Dendritic cell treated with granulocyte-macrophage colony-stimulating factor and Interleukin-4, amounts not matched to agents 40 ng/mL and 50 ng/mL, for 4 days (primary cell): ENCODE measurements around the gene MRPL50.
A peak's percentile ranks its signal among the peaks of the same experiment; 100 is the strongest.

Experiments
- H3K27ac Mint-ChIP-seq: one replicate; pipeline ENCODE4 v1.8.0; 2022; ENCODE audit warnings: mild to moderate bottlenecking, mixed read lengths
- H3K27me3 Mint-ChIP-seq: one replicate; pipeline ENCODE4 v1.8.0; 2022; ENCODE audit warnings: mild to moderate bottlenecking, mixed read lengths
- H3K36me3 Mint-ChIP-seq: one replicate; pipeline ENCODE4 v1.8.0; 2022; ENCODE audit warnings: low read depth, mixed read lengths
- H3K4me1 Mint-ChIP-seq: one replicate; pipeline ENCODE4 v1.8.0; 2022; ENCODE audit warnings: low read depth, mixed read lengths
- H3K4me3 Mint-ChIP-seq: one replicate; pipeline ENCODE4 v1.8.0; 2022; ENCODE audit warnings: mild to moderate bottlenecking, moderate library complexity, mixed read lengths
- H3K9me3 Mint-ChIP-seq: one replicate; pipeline ENCODE4 v1.8.0; 2022; ENCODE audit warnings: mixed read lengths
- intact Hi-C: fragments of 100-400 bp; cut with micrococcal nuclease; formaldehyde crosslinking; loops from one replicate; pipeline ENCODE4 v1.15.0; 2022

MRPL50 gene

GRCh38 chr9:101398068-101398929 is at the start of gene MRPL50, which contains the start of gene ZNF189:
Gene MRPL50, minus strand, starts transcription at chr9:101398618. Its CDS starts 26 bp downstream, at chr9:101398592.
Gene ZNF189, plus strand, starts transcription at chr9:101398851. Its CDS starts 306 bp downstream, at chr9:101399157.
- Mint-ChIP-seq H3K9me3 (peaks cover 50% of the 10 kb centered on the region), H3K27me3 (no peaks in the 10 kb centered on the region), H3K4me3 (peak within 1 kb of the TSS; percentile 94), H3K27ac (peak within 1 kb of the TSS; percentile 95), H3K4me1 (peaks cover 52% of the 10 kb centered on the region), H3K36me3 (peaks cover 88% of the 10 kb centered on the region)
- intact Hi-C loops, result no loop called here

GRCh38 chr9:101446732-101447131 is 48.3 kb upstream of the MRPL50 start:
- H3K4me3 Mint-ChIP-seq, result no peak overlapping the region
- intact Hi-C loops, result no loop called here
- H3K9me3 Mint-ChIP-seq, result no peaks in the 10 kb centered on the region
- H3K27ac Mint-ChIP-seq, result no peak overlapping the region
- H3K4me1 Mint-ChIP-seq, result peaks cover 19% of the 10 kb centered on the region
- peaks cover 29% of the 10 kb centered on the region for H3K27me3 Mint-ChIP-seq
- no peaks in the 10 kb centered on the region for H3K36me3 Mint-ChIP-seq

DNA sequence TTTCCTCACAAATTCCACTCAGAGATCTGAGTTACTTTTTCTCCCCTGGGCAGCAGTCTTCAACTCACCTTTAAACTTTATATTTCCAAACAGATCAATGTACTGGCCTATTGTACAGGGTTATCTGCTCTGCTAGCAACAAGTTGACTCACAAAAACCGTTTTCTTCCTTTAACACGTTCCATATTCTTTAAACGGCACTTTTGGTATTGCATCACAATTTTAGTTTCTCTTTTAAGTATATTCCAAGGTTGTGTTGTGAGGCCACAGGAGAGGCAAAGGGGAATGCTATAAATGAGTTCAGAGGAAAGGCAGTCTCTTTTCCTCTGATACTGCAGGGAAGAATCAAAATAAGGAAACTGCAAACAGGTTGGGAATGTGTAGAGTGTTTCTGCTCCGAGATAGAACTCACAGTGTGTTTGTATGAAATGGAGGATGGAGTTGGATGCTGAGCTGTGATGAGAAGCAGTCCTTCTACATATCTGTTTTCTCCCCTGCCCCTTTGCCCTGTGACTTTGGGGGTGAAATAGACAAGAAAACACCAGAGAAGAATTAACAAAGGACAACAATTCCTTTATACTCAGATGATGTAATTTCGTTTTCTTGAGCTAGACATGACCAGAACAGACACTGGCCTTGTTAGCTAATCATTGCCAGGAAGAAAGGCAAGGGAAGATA is 47.1 kb upstream of the MRPL50 start:
- Mint-ChIP-seq H3K27ac (no peak overlapping the region), H3K4me3 (no peak overlapping the region), H3K36me3 (no peaks in the 10 kb centered on the region), H3K9me3 (no peaks in the 10 kb centered on the region), H3K27me3 (peaks cover 24% of the 10 kb centered on the region), H3K4me1 (peaks cover 19% of the 10 kb centered on the region)
- intact Hi-C loops, result no loop called here

GRCh38 chr9:101443364-101443771 is 45.0 kb upstream of the MRPL50 start:
- Mint-ChIP-seq H3K4me1 (peaks cover 6% of the 10 kb centered on the region), H3K27me3 (peaks cover 9% of the 10 kb centered on the region), H3K4me3 (no peak overlapping the region), H3K9me3 (no peaks in the 10 kb centered on the region), H3K27ac (no peak overlapping the region), H3K36me3 (no peaks in the 10 kb centered on the region)
- intact Hi-C loops, result no loop called here

DNA sequence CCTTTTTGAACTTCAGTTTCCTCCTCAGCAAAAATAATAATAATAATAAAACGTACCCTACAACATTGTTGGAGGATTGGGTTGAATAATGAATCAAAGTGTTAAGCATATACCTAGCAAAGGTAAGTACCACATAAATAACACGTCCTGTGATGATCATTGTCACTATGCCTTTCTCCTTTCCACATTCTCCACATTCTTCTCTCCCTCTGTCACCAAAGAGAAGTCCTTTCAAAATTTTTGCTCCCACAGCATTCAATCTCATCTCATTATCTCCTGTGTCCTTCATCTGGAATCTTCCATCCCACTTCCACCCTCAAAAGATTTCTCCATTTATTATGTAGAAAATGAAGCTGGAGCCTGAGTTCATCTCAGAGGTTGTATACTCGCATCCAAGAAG is 44.3 kb upstream of the MRPL50 start:
- Mint-ChIP-seq H3K36me3 (no peaks in the 10 kb centered on the region), H3K27me3 (peaks cover 8% of the 10 kb centered on the region), H3K27ac (no peak overlapping the region), H3K4me3 (no peak overlapping the region), H3K4me1 (peaks cover 5% of the 10 kb centered on the region), H3K9me3 (no peaks in the 10 kb centered on the region)
- intact Hi-C loops, result no loop called here

DNA sequence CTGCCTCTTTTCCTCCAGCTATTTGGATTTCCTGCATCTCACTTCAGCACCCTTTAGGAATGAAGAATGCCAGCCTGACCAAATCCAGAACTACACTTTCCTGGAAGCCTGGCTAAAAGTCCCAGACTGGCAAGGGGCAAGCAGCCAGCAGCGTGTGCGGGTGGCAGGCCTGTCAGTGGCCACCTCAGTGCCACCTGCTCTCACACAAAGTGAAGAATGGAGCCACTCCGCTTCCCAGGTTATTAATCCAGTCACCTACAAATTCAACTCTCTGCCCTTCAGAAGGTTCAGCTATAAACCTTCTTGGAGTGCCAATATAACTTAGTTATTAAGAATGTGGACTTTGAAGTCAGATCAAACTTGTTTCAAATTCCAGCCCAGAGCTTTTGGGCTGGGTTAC is 43.9 kb upstream of the MRPL50 start:
- Mint-ChIP-seq H3K9me3 (no peaks in the 10 kb centered on the region), H3K4me3 (no peak overlapping the region), H3K4me1 (peaks cover 5% of the 10 kb centered on the region), H3K36me3 (no peaks in the 10 kb centered on the region), H3K27me3 (peaks cover 8% of the 10 kb centered on the region), H3K27ac (no peak overlapping the region)
- intact Hi-C loops, result no loop called here

- H3K9me3 Mint-ChIP-seq, result no peaks in the 10 kb centered on the region
- no peaks in the 10 kb centered on the region for H3K36me3 Mint-ChIP-seq
- H3K27ac Mint-ChIP-seq, result no peak overlapping the region
- peaks cover 5% of the 10 kb centered on the region for H3K4me1 Mint-ChIP-seq
- peaks cover 7% of the 10 kb centered on the region for H3K27me3 Mint-ChIP-seq
- H3K4me3 Mint-ChIP-seq, result no peak overlapping the region
- intact Hi-C loops, result no loop called here
These were observed 42.4 kb upstream of the MRPL50 start for GRCh38 chr9:101440714-101441230.

DNA sequence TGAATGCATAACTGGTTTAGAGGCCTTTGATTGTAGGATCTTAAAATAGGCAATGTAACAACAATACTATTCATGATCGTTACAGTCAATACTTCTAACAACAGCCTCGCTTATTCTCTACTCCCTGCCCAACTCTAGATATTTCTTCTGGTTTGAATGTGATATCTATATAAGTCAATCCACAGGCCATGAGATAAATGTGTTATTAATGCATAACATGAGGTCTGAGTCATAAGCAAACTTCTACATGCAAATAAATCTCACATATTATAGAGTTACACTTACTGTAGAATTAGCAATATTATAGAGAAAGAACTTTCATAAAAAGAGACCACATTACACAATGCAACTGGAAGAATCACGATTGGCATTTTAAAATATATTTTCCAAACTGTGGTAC is 40.1 kb upstream of the MRPL50 start:
- peaks cover 2% of the 10 kb centered on the region for H3K27me3 Mint-ChIP-seq
- H3K9me3 Mint-ChIP-seq, result no peaks in the 10 kb centered on the region
- intact Hi-C loops, result loop anchor here (10.0 kb wide), 1 partner anchor 64 kb away; no protein-coding TSS in a partner anchor
- H3K4me1 Mint-ChIP-seq, result no peaks in the 10 kb centered on the region
- H3K4me3 Mint-ChIP-seq, result no peak overlapping the region
- H3K27ac Mint-ChIP-seq, result no peak overlapping the region
- no peaks in the 10 kb centered on the region for H3K36me3 Mint-ChIP-seq

- Mint-ChIP-seq H3K4me3 (no peak overlapping the region), H3K27me3 (peaks cover 2% of the 10 kb centered on the region), H3K9me3 (no peaks in the 10 kb centered on the region), H3K4me1 (no peaks in the 10 kb centered on the region), H3K36me3 (no peaks in the 10 kb centered on the region), H3K27ac (no peak overlapping the region)
- intact Hi-C loops, result loop anchor here (10.0 kb wide), 1 partner anchor 63 kb away; no protein-coding TSS in a partner anchor
These were observed 39.4 kb upstream of the MRPL50 start for GRCh38 chr9:101437806-101438232.

DNA sequence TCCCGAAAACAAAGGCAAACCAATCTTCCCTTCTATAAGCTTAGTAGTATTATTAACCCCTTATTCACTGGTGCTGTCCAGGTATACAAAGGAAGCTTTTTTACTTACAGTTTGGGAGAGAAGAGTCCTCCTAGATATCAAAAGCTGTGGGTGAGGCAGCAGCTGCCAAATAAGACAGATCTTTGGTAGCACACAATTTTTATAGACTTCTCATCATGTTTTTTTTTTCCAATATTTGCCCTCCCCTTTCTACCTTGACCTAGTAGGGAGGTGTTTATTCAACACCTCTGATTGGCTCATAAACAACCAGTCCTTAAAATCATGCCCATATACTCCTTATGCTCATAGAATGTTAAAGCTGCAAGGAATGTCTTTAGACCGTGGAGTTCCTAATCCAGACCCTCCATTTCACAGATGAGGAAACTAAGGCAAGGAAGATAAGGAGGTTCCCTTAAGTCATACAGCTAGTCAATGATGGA is 37.2 kb upstream of the MRPL50 start, which contains the start of gene ALDOB:
Gene ALDOB, minus strand, starts transcription at position 174 of the 479 bp plus-strand sequence. CDS start 4,887 bp downstream, outside the sequence.
- Mint-ChIP-seq H3K36me3 (no peaks in the 10 kb centered on the region), H3K4me1 (no peaks in the 10 kb centered on the region), H3K9me3 (no peaks in the 10 kb centered on the region), H3K27me3 (peaks cover 2% of the 10 kb centered on the region), H3K27ac (no peak within 1 kb of the TSS), H3K4me3 (no peak within 1 kb of the TSS)
- intact Hi-C loops, result loop anchor here (10.0 kb wide), 1 partner anchor 61 kb away; no protein-coding TSS in a partner anchor

DNA sequence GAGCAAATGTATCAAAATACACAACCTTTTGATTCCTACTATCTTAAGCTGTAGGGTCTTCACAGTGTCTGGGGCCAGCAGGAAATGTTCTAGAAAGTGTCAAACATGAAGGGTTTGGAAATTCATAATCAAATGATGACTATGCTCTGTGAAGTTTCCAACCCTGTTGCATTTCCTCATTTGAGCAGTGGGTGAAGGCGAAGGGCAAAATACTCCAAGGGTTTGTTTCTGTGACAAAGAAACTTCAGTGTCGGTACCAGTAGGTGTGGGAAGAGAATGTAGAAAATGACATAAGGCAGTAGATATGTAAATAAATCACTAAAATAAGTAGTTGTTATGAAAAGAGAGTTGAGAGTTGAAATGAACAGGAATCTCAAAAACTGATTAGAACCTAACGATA is 36.6 kb upstream of the MRPL50 start:
- Mint-ChIP-seq H3K9me3 (no peaks in the 10 kb centered on the region), H3K27me3 (peaks cover 2% of the 10 kb centered on the region), H3K27ac (no peak overlapping the region), H3K4me1 (no peaks in the 10 kb centered on the region), H3K4me3 (no peak overlapping the region), H3K36me3 (no peaks in the 10 kb centered on the region)
- intact Hi-C loops, result loop anchor here (10.0 kb wide), 1 partner anchor 60 kb away; no protein-coding TSS in a partner anchor

GRCh38 chr9:101433229-101433628 is 34.8 kb upstream of the MRPL50 start:
- no peaks in the 10 kb centered on the region for H3K4me1 Mint-ChIP-seq
- peaks cover 2% of the 10 kb centered on the region for H3K27me3 Mint-ChIP-seq
- no peak overlapping the region for H3K4me3 Mint-ChIP-seq
- no peak overlapping the region for H3K27ac Mint-ChIP-seq
- no peaks in the 10 kb centered on the region for H3K9me3 Mint-ChIP-seq
- intact Hi-C loops, result loop anchor here (10.0 kb wide), 1 partner anchor 58 kb away; no protein-coding TSS in a partner anchor
- H3K36me3 Mint-ChIP-seq, result no peaks in the 10 kb centered on the region

GRCh38 chr9:101432740-101433139 is 34.3 kb upstream of the MRPL50 start:
- Mint-ChIP-seq H3K27ac (no peak overlapping the region), H3K9me3 (no peaks in the 10 kb centered on the region), H3K27me3 (peaks cover 2% of the 10 kb centered on the region), H3K4me1 (no peaks in the 10 kb centered on the region), H3K36me3 (no peaks in the 10 kb centered on the region), H3K4me3 (no peak overlapping the region)
- intact Hi-C loops, result loop anchor here (10.0 kb wide), 1 partner anchor 58 kb away; no protein-coding TSS in a partner anchor
